Astrocyte (in vitro differentiated cells and primary cell): Measurements from ENCODE around the gene IER5L. TPM values are rescaled to one million over a fixed set of nuclear protein-coding genes. Genes with fewer than 3 reads are reported as not detected.

Experiments
- DNase-seq: peaks from one replicate; pipeline ENCODE4 v3.0.0-alpha.2; 2010; ENCODE audit warnings: low read depth
- FAIRE-seq: peaks from 2 replicates; lab custom pipeline; 2011; peaks lifted over from hg19 to GRCh38; lab: Jason Lieb, UNC
- H2AFZ ChIP-seq: 2 replicates; pipeline ENCODE4 v1.6.0; 2012; ENCODE audit warnings: low read depth, low read length, inconsistent platforms
- H3K27ac ChIP-seq: 2 replicates; pipeline ENCODE4 v1.5.1; 2011; ENCODE audit warnings: low read depth, low read length, inconsistent platforms
- H3K27me3 ChIP-seq: 2 replicates; pipeline ENCODE4 v1.6.0; 2011; ENCODE audit warnings: low read length, inconsistent platforms; ENCODE audit not compliant: insufficient read depth
- H3K36me3 ChIP-seq: 2 replicates; pipeline ENCODE4 v1.5.1; 2011; ENCODE audit warnings: low read length, inconsistent platforms; ENCODE audit not compliant: insufficient read depth
- H3K4me1 ChIP-seq: 2 replicates; pipeline ENCODE4 v1.5.1; 2011; ENCODE audit warnings: low read length, inconsistent platforms; ENCODE audit not compliant: insufficient read depth
- H3K4me2 ChIP-seq: 2 replicates; pipeline ENCODE4 v1.6.0; 2012; ENCODE audit warnings: low read length, inconsistent platforms
- H3K4me3 ChIP-seq: 2 replicates; pipeline ENCODE4 v1.5.1; 2011; ENCODE audit warnings: low read depth, mild to moderate bottlenecking, low read length, inconsistent platforms; ENCODE audit not compliant: insufficient read depth
- H3K79me2 ChIP-seq: 2 replicates; pipeline ENCODE4 v1.6.0; 2012; ENCODE audit warnings: mild to moderate bottlenecking, low read length, inconsistent platforms; ENCODE audit not compliant: insufficient read depth
- H3K9ac ChIP-seq: 2 replicates; pipeline ENCODE4 v1.6.0; 2012; ENCODE audit warnings: mild to moderate bottlenecking, low read length, inconsistent platforms
- H3K9me3 ChIP-seq: 2 replicates; pipeline ENCODE4 v1.5.1; 2012; ENCODE audit warnings: low read depth, mild to moderate bottlenecking, low read length, inconsistent platforms; ENCODE audit not compliant: insufficient read depth
- H4K20me1 ChIP-seq: 2 replicates; pipeline ENCODE4 v1.6.0; 2012; ENCODE audit warnings: low read length, inconsistent platforms; ENCODE audit not compliant: insufficient read depth
- H3K27ac Mint-ChIP-seq: one replicate; pipeline ENCODE4 v1.8.0; 2021; ENCODE audit warnings: mild to moderate bottlenecking, mixed read lengths; ENCODE audit not compliant: unreplicated experiment
- H3K27me3 Mint-ChIP-seq: one replicate; pipeline ENCODE4 v1.8.0; 2021; ENCODE audit warnings: low read depth, mixed read lengths; ENCODE audit not compliant: unreplicated experiment
- H3K36me3 Mint-ChIP-seq: one replicate; pipeline ENCODE4 v1.8.0; 2021; ENCODE audit warnings: low read depth, mixed read lengths; ENCODE audit not compliant: unreplicated experiment
- H3K4me1 Mint-ChIP-seq: one replicate; pipeline ENCODE4 v1.8.0; 2021; ENCODE audit warnings: low read depth, mixed read lengths; ENCODE audit not compliant: unreplicated experiment
- H3K4me3 Mint-ChIP-seq: one replicate; pipeline ENCODE4 v1.8.0; 2021; ENCODE audit warnings: mild to moderate bottlenecking, moderate library complexity, mixed read lengths; ENCODE audit not compliant: unreplicated experiment
- H3K9me3 Mint-ChIP-seq: one replicate; pipeline ENCODE4 v1.8.0; 2021; ENCODE audit warnings: mild to moderate bottlenecking, mixed read lengths; ENCODE audit not compliant: unreplicated experiment
- CTCF ChIP-seq: IDR thresholded peaks from 2 replicates; pipeline ENCODE4 v1.5.1; 2011; ENCODE audit warnings: low read depth, mild to moderate bottlenecking, inconsistent platforms, low read length, moderate library complexity; ENCODE audit not compliant: insufficient read depth
- EZH2 ChIP-seq: IDR thresholded peaks from 2 replicates; pipeline ENCODE4 v1.6.1; 2012; ENCODE audit warnings: mild to moderate bottlenecking, low read length, inconsistent platforms; ENCODE audit not compliant: insufficient read depth
- total RNA-seq: library from RNA; stranded (reverse); gene quantifications from 2 replicates; pipeline ENCODE4 v1.2.1, GENCODE V29; 2021

Gene IER5L
- total RNA-seq, 1 donor from 2014 or later, result 47.0 TPM

DNA sequence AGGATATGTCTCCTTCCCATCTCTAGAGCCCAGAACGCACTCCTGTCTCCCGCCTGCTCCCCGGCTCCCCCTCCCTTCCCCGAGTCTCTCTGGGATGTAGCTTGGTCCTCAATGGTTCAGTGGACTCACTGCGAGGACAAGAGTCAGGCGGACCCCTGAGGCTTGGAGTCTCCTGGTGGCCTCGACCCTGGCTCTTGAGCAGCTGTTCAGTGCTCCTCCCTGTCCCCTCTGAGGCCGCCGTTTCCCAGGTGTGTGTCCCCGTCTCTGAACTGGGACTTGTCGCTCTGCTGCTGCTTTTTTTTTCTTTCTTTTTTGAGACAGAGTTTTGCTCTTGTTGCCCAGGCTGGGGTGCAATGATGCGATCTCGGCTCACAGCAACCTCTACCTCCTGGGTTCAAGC, 44.8 kb upstream of the IER5L start:
- no peaks in the 10 kb centered on the region for H3K27me3 ChIP-seq
- DNase-seq (no peak), FAIRE-seq (no peak)
- no peak overlapping the region for H2AFZ ChIP-seq
- no peak overlapping the region for H3K4me2 ChIP-seq
- Mint-ChIP-seq H3K4me1 (no peaks in the 10 kb centered on the region), H3K9me3 (no peaks in the 10 kb centered on the region), H3K27me3 (peaks cover 17% of the 10 kb centered on the region), H3K36me3 (no peaks in the 10 kb centered on the region), H3K27ac (no peak overlapping the region), H3K4me3 (no peak overlapping the region)
- no peak overlapping the region for H3K4me3 ChIP-seq
- no peaks in the 10 kb centered on the region for H4K20me1 ChIP-seq
- no peaks in the 10 kb centered on the region for H3K79me2 ChIP-seq
- no peak overlapping the region for H3K27ac ChIP-seq
- H3K9me3 ChIP-seq, result no peaks in the 10 kb centered on the region
- TF ChIP-seq CTCF (no peak), EZH2 (no peak)
- H3K4me1 ChIP-seq, result peaks cover 10% of the 10 kb centered on the region
- no peak overlapping the region for H3K9ac ChIP-seq
- H3K36me3 ChIP-seq, result no peaks in the 10 kb centered on the region

GRCh38 chr9:129221979-129222635, 44.0 kb upstream of the IER5L start:
- Histone ChIP-seq H3K36me3 (no peaks in the 10 kb centered on the region), H3K79me2 (no peaks in the 10 kb centered on the region), H3K9me3 (no peaks in the 10 kb centered on the region), H3K4me1 (peaks cover 10% of the 10 kb centered on the region), H3K4me3 (no peak overlapping the region), H3K9ac (no peak overlapping the region), H4K20me1 (no peaks in the 10 kb centered on the region), H3K27ac (no peak overlapping the region), H2AFZ (no peak overlapping the region), H3K27me3 (no peaks in the 10 kb centered on the region), H3K4me2 (no peak overlapping the region)
- Mint-ChIP-seq H3K36me3 (no peaks in the 10 kb centered on the region), H3K4me3 (no peak overlapping the region), H3K9me3 (no peaks in the 10 kb centered on the region), H3K4me1 (no peaks in the 10 kb centered on the region), H3K27ac (no peak overlapping the region), H3K27me3 (peaks cover 17% of the 10 kb centered on the region)
- TF ChIP-seq CTCF, result no peak
- TF ChIP-seq EZH2, result no peak
- no peak for FAIRE-seq
- no peak for DNase-seq

- no peaks in the 10 kb centered on the region for H3K9me3 ChIP-seq
- H3K27ac ChIP-seq, result no peak overlapping the region
- no peaks in the 10 kb centered on the region for H3K79me2 ChIP-seq
- H3K27me3 ChIP-seq, result no peaks in the 10 kb centered on the region
- Mint-ChIP-seq H3K4me3 (no peak overlapping the region), H3K4me1 (no peaks in the 10 kb centered on the region), H3K27ac (no peak overlapping the region), H3K36me3 (peaks cover 2% of the 10 kb centered on the region), H3K9me3 (no peaks in the 10 kb centered on the region), H3K27me3 (peaks cover 17% of the 10 kb centered on the region)
- TF ChIP-seq EZH2, result no peak
- no peak for TF ChIP-seq CTCF
- no peak for DNase-seq
- no peak for FAIRE-seq
- no peak overlapping the region for H3K9ac ChIP-seq
- H3K4me1 ChIP-seq, result peaks cover 9% of the 10 kb centered on the region
- no peak overlapping the region for H3K4me3 ChIP-seq
- H3K36me3 ChIP-seq, result no peaks in the 10 kb centered on the region
- no peak overlapping the region for H2AFZ ChIP-seq
- no peak overlapping the region for H3K4me2 ChIP-seq
- H4K20me1 ChIP-seq, result no peaks in the 10 kb centered on the region
Observed at GRCh38 chr9:129221233-129221632, 43.2 kb upstream of the IER5L start.
